Mucosa of stomach (tissue), 1 donor: ENCODE measurements around the gene SLC25A3.
A peak's percentile ranks its signal among the peaks of the same experiment; 100 is the strongest.

ENCODE experiments used
- H3K27me3 ChIP-seq: one replicate; pipeline ENCODE4 v1.7.0; 2013; ENCODE audit warnings: mild to moderate bottlenecking, low read length; ENCODE audit not compliant: control insufficient read depth, insufficient read depth
- H3K36me3 ChIP-seq: one replicate; pipeline ENCODE4 v1.7.0; 2013; ENCODE audit warnings: low read length; ENCODE audit not compliant: control insufficient read depth, insufficient read depth
- H3K4me1 ChIP-seq: one replicate; pipeline ENCODE4 v1.7.0; 2013; ENCODE audit warnings: mild to moderate bottlenecking, low read length; ENCODE audit not compliant: control insufficient read depth, insufficient read depth
- H3K4me3 ChIP-seq: one replicate; pipeline ENCODE4 v1.7.0; 2013; ENCODE audit warnings: low read length
- H3K9ac ChIP-seq: one replicate; pipeline ENCODE4 v1.7.0; 2013; ENCODE audit warnings: mild to moderate bottlenecking, low read length, moderate library complexity
- H3K9me3 ChIP-seq: one replicate; pipeline ENCODE4 v1.7.0; 2013; ENCODE audit warnings: mild to moderate bottlenecking, low read length, moderate library complexity; ENCODE audit not compliant: control insufficient read depth
- donor health status: Pancreatic carcinoma.

The SLC25A3 gene

GRCh38 chr12:98578392-98578791 is 15.1 kb upstream of the SLC25A3 start:
- Histone ChIP-seq H3K9me3 (no peaks in the 10 kb centered on the region), H3K9ac (no peak overlapping the region), H3K27me3 (no peaks in the 10 kb centered on the region), H3K4me1 (peaks cover 13% of the 10 kb centered on the region), H3K4me3 (no peak overlapping the region), H3K36me3 (no peaks in the 10 kb centered on the region)

- Histone ChIP-seq H3K27me3 (no peaks in the 10 kb centered on the region), H3K4me3 (no peak overlapping the region), H3K9me3 (no peaks in the 10 kb centered on the region), H3K4me1 (peaks cover 9% of the 10 kb centered on the region), H3K9ac (no peak overlapping the region), H3K36me3 (no peaks in the 10 kb centered on the region)
These were observed 14.7 kb upstream of the SLC25A3 start for GRCh38 chr12:98578821-98579220.

GRCh38 chr12:98579347-98579746 is 14.1 kb upstream of the SLC25A3 start:
- Histone ChIP-seq H3K36me3 (no peaks in the 10 kb centered on the region), H3K27me3 (no peaks in the 10 kb centered on the region), H3K9ac (no peak overlapping the region), H3K4me3 (no peak overlapping the region), H3K9me3 (no peaks in the 10 kb centered on the region), H3K4me1 (peaks cover 6% of the 10 kb centered on the region)

- Histone ChIP-seq H3K36me3 (no peaks in the 10 kb centered on the region), H3K9me3 (no peaks in the 10 kb centered on the region), H3K27me3 (no peaks in the 10 kb centered on the region), H3K9ac (no peak overlapping the region), H3K4me3 (no peak overlapping the region), H3K4me1 (peaks cover 6% of the 10 kb centered on the region)
These were observed 13.7 kb upstream of the SLC25A3 start for GRCh38 chr12:98579835-98580234.

GRCh38 chr12:98580695-98581094 is 12.8 kb upstream of the SLC25A3 start:
- no peak overlapping the region for H3K9ac ChIP-seq
- no peaks in the 10 kb centered on the region for H3K9me3 ChIP-seq
- no peaks in the 10 kb centered on the region for H3K27me3 ChIP-seq
- peaks cover 6% of the 10 kb centered on the region for H3K4me1 ChIP-seq
- no peak overlapping the region for H3K4me3 ChIP-seq
- no peaks in the 10 kb centered on the region for H3K36me3 ChIP-seq

- H3K36me3 ChIP-seq: no peaks in the 10 kb centered on the region
- H3K9ac ChIP-seq: no peak overlapping the region
- no peak overlapping the region for H3K4me3 ChIP-seq
- H3K4me1 ChIP-seq: peaks cover 6% of the 10 kb centered on the region
- H3K9me3 ChIP-seq: no peaks in the 10 kb centered on the region
- H3K27me3 ChIP-seq: no peaks in the 10 kb centered on the region
These were observed 12.4 kb upstream of the SLC25A3 start for GRCh38 chr12:98581101-98581500.

- Histone ChIP-seq H3K4me3 (no peak overlapping the region), H3K9ac (no peak overlapping the region), H3K27me3 (no peaks in the 10 kb centered on the region), H3K9me3 (no peaks in the 10 kb centered on the region), H3K4me1 (peaks cover 6% of the 10 kb centered on the region), H3K36me3 (no peaks in the 10 kb centered on the region)
These were observed 11.4 kb upstream of the SLC25A3 start for GRCh38 chr12:98582093-98582492.

- no peaks in the 10 kb centered on the region for H3K9me3 ChIP-seq
- no peak overlapping the region for H3K9ac ChIP-seq
- no peaks in the 10 kb centered on the region for H3K4me1 ChIP-seq
- no peaks in the 10 kb centered on the region for H3K36me3 ChIP-seq
- no peak overlapping the region for H3K4me3 ChIP-seq
- no peaks in the 10 kb centered on the region for H3K27me3 ChIP-seq
These were observed 6.4 kb upstream of the SLC25A3 start for GRCh38 chr12:98587084-98587483.

- no peaks in the 10 kb centered on the region for H3K27me3 ChIP-seq
- no peaks in the 10 kb centered on the region for H3K9me3 ChIP-seq
- H3K4me1 ChIP-seq: peaks cover 5% of the 10 kb centered on the region
- H3K9ac ChIP-seq: no peak overlapping the region
- no peak overlapping the region for H3K4me3 ChIP-seq
- no peaks in the 10 kb centered on the region for H3K36me3 ChIP-seq
These were observed 2.3 kb upstream of the SLC25A3 start for GRCh38 chr12:98591209-98591608.

GRCh38 chr12:98592825-98593322 is 612 bp upstream of the SLC25A3 start:
- peaks cover 5% of the 10 kb centered on the region for H3K4me1 ChIP-seq
- H3K9ac ChIP-seq: peak overlapping the region; percentile 84
- no peaks in the 10 kb centered on the region for H3K9me3 ChIP-seq
- no peaks in the 10 kb centered on the region for H3K27me3 ChIP-seq
- peaks cover 2% of the 10 kb centered on the region for H3K36me3 ChIP-seq
- H3K4me3 ChIP-seq: peak overlapping the region; percentile 35

- Histone ChIP-seq H3K9me3 (no peaks in the 10 kb centered on the region), H3K4me1 (peaks cover 5% of the 10 kb centered on the region), H3K9ac (peak overlapping the region; percentile 96)
These were observed 757 bp downstream of the SLC25A3 start for GRCh38 chr12:98594050-98594835.

GRCh38 chr12:98595243-98595988 is 1.9 kb downstream of the SLC25A3 start:
- Histone ChIP-seq H3K9ac (peak overlapping the region; percentile 96), H3K4me1 (peaks cover 5% of the 10 kb centered on the region), H3K4me3 (peak overlapping the region; percentile 88), H3K36me3 (peaks cover 18% of the 10 kb centered on the region), H3K9me3 (no peaks in the 10 kb centered on the region), H3K27me3 (no peaks in the 10 kb centered on the region)

More at GRCh38 chr12:98594050-98594835, 757 bp downstream of the SLC25A3 start:
- peak overlapping the region; percentile 88 for H3K4me3 ChIP-seq
- peaks cover 10% of the 10 kb centered on the region for H3K36me3 ChIP-seq
- H3K27me3 ChIP-seq: no peaks in the 10 kb centered on the region
